H1 (cell line): ENCODE data around the gene GRSF1. TPM values are rescaled to one million over a fixed set of nuclear protein-coding genes. Genes with fewer than 3 reads are reported as not detected.

Experiments
- CTCF ChIA-PET: fragments of 300-600 bp; sonication (Branson Sonifier 250); formaldehyde crosslinking; loops from one replicate; lab custom pipeline; 2021; ENCODE audit not compliant: partially characterized antibody; lab: Charles Lee
- POLR2A ChIA-PET: fragments of 300-600 bp; sonication (Branson Sonifier 250); formaldehyde crosslinking; loops from one replicate; lab custom pipeline; 2021; ENCODE audit warnings: inconsistent platforms; ENCODE audit not compliant: partially characterized antibody; lab: Charles Lee
- DNase-seq, 2 experiments: peaks; one replicate each; pipeline versions ENCODE4 v3.0.0 to v3.0.0-alpha.2; 2010 to 2022; ENCODE audit warnings: low spot score in 2 of 2, low read depth in 1 of 2, mixed read lengths in 1 of 2
- FAIRE-seq: peaks from 2 replicates; lab custom pipeline; 2011; peaks lifted over from hg19 to GRCh38; lab: Jason Lieb, UNC
- H2AFZ ChIP-seq: 2 replicates; pipeline ENCODE4 v1.8.1; 2012; ENCODE audit warnings: low read length, inconsistent platforms
- H2AK5ac ChIP-seq: 2 replicates; pipeline ENCODE4 v1.6.1; 2013; ENCODE audit warnings: low read depth, low read length
- H2BK120ac ChIP-seq: replicated peaks from 2 replicates; pipeline ENCODE3; 2013; ENCODE audit warnings: low read depth, low read length, inconsistent platforms
- H2BK12ac ChIP-seq: 2 replicates; pipeline ENCODE4 v1.6.1; 2013; ENCODE audit warnings: low read depth, low read length
- H2BK15ac ChIP-seq: 2 replicates; pipeline ENCODE4 v1.6.1; 2013; ENCODE audit warnings: low read length
- H2BK20ac ChIP-seq: 2 replicates; pipeline ENCODE4 v1.6.1; 2013; ENCODE audit warnings: low read length
- H2BK5ac ChIP-seq: 2 replicates; pipeline ENCODE4 v1.6.1; 2013; ENCODE audit warnings: low read depth, low read length
- H3K14ac ChIP-seq: 2 replicates; pipeline ENCODE4 v1.6.1; 2013; ENCODE audit warnings: inconsistent platforms; ENCODE audit not compliant: insufficient read length
- H3K18ac ChIP-seq: 2 replicates; pipeline ENCODE4 v1.6.1; 2013; ENCODE audit warnings: low read length; ENCODE audit errors: extremely low read depth
- H3K23ac ChIP-seq: 2 replicates; pipeline ENCODE4 v1.6.1; 2013; ENCODE audit warnings: inconsistent platforms; ENCODE audit not compliant: insufficient read length
- H3K23me2 ChIP-seq: 2 replicates; pipeline ENCODE4 v1.6.1; 2013; ENCODE audit warnings: low read depth, low read length
- H3K27ac ChIP-seq: 2 replicates; pipeline ENCODE4 v1.6.1; 2011; ENCODE audit warnings: low read depth, low read length, inconsistent platforms
- H3K27me3 ChIP-seq, 4 experiments: replicated peaks in 1 of 4; 1 replicate in 1 of 4; 2 replicates in 3 of 4; pipeline versions ENCODE4 v1.6.1 to v1.8.1; 2011 to 2013; ENCODE audit warnings: low read length in 3 of 4, mild to moderate bottlenecking in 3 of 4, inconsistent platforms in 2 of 4, mixed read lengths in 2 of 4, moderate library complexity in 1 of 4; ENCODE audit not compliant: control insufficient read depth in 3 of 4, insufficient read depth in 3 of 4; ENCODE audit errors: extremely low read depth in 1 of 4
- H3K36me3 ChIP-seq, 4 experiments: 2 replicates each; pipeline versions ENCODE4 v1.6.1 to v1.8.1; 2011 to 2013; ENCODE audit warnings: mild to moderate bottlenecking in 4 of 4, low read length in 3 of 4, moderate library complexity in 2 of 4, control low read depth in 1 of 4, inconsistent platforms in 1 of 4; ENCODE audit not compliant: insufficient read depth in 4 of 4, control insufficient read depth in 2 of 4
- H3K4ac ChIP-seq: replicated peaks from 2 replicates; pipeline ENCODE3; 2013; ENCODE audit warnings: low read length, low read depth, mixed read lengths, inconsistent platforms; ENCODE audit not compliant: insufficient read length
- H3K4me1 ChIP-seq, 4 experiments: replicated peaks in 1 of 4; 1 replicate in 1 of 4; 2 replicates in 3 of 4; pipeline versions ENCODE4 v1.6.1 to v1.8.1; 2011 to 2013; ENCODE audit warnings: low read length in 3 of 4, inconsistent platforms in 2 of 4, mixed read lengths in 1 of 4; ENCODE audit not compliant: insufficient read depth in 4 of 4, control insufficient read depth in 3 of 4
- H3K4me2 ChIP-seq, 2 experiments: 2 replicates each; pipeline versions ENCODE4 v1.6.1 to v1.8.1; 2011 to 2013; ENCODE audit warnings: low read depth in 2 of 2, low read length in 2 of 2, control low read depth in 1 of 2, inconsistent platforms in 1 of 2, mild to moderate bottlenecking in 1 of 2; ENCODE audit not compliant: insufficient read depth in 1 of 2
- H3K4me3 ChIP-seq, 4 experiments: fragments of 200-600, 300-600 bp in 1 of 4; sonication (generic), shearing (Covaris generic), sonication (Bioruptor Twin) in 1 of 4; 2 replicates each; pipeline versions ENCODE4 v1.5.1 to v1.8.1; 2011 to 2016; ENCODE audit warnings: low read length in 4 of 4, low read depth in 3 of 4, control low read depth in 2 of 4, inconsistent platforms in 2 of 4, mild to moderate bottlenecking in 2 of 4, mixed read lengths in 1 of 4, moderate library complexity in 1 of 4; ENCODE audit not compliant: insufficient read depth in 2 of 4; ENCODE audit errors: extremely low read depth in 1 of 4
- H3K56ac ChIP-seq: replicated peaks from 2 replicates; pipeline ENCODE3; 2013; ENCODE audit warnings: low read depth, mild to moderate bottlenecking, mixed read lengths, low read length, inconsistent platforms; ENCODE audit not compliant: insufficient read length
- H3K79me1 ChIP-seq: 2 replicates; pipeline ENCODE4 v1.6.1; 2013; ENCODE audit warnings: low read depth, low read length, control low read depth
- H3K79me2 ChIP-seq, 2 experiments: 2 replicates each; pipeline versions ENCODE4 v1.6.1 to v1.8.1; 2012 to 2013; ENCODE audit warnings: low read length in 2 of 2, mild to moderate bottlenecking in 2 of 2, inconsistent platforms in 1 of 2; ENCODE audit not compliant: insufficient read depth in 2 of 2, control insufficient read depth in 1 of 2
- H3K9ac ChIP-seq, 4 experiments: replicated peaks in 1 of 4; 1 replicate in 1 of 4; 2 replicates in 3 of 4; pipeline versions ENCODE4 v1.6.1 to v1.8.1; 2011 to 2013; ENCODE audit warnings: low read depth in 3 of 4, low read length in 3 of 4, control low read depth in 2 of 4, mild to moderate bottlenecking in 2 of 4, moderate library complexity in 2 of 4, inconsistent platforms in 1 of 4; ENCODE audit errors: extremely low read depth in 1 of 4
- H3K9me3 ChIP-seq, 2 experiments: 2 replicates each; pipeline versions ENCODE4 v1.6.1 to v1.8.1; 2012 to 2013; ENCODE audit warnings: mild to moderate bottlenecking in 2 of 2, moderate library complexity in 2 of 2, control low read depth in 1 of 2, inconsistent platforms in 1 of 2, low read depth in 1 of 2, low read length in 1 of 2, mixed read lengths in 1 of 2; ENCODE audit not compliant: insufficient read depth in 2 of 2
- H4K20me1 ChIP-seq, 2 experiments: replicated peaks in 1 of 2; 2 replicates each; pipeline versions ENCODE3 to v1.8.1; 2011 to 2013; ENCODE audit warnings: inconsistent platforms in 2 of 2, low read length in 2 of 2, mild to moderate bottlenecking in 1 of 2; ENCODE audit not compliant: insufficient read depth in 2 of 2, control insufficient read depth in 1 of 2
- H4K5ac ChIP-seq: 2 replicates; pipeline ENCODE4 v1.6.1; 2013; ENCODE audit warnings: low read length, low read depth, mixed read lengths, inconsistent platforms; ENCODE audit not compliant: insufficient read length
- H4K8ac ChIP-seq: 2 replicates; pipeline ENCODE4 v1.8.0; 2013; ENCODE audit warnings: mild to moderate bottlenecking, moderate library complexity, low read length, inconsistent platforms; ENCODE audit not compliant: insufficient read depth; ENCODE audit errors: extremely low read depth
- H4K91ac ChIP-seq: replicated peaks from 2 replicates; pipeline ENCODE3; 2013; ENCODE audit warnings: low read length, mixed read lengths, inconsistent platforms; ENCODE audit not compliant: insufficient read length
- BCL11A ChIP-seq, 2 experiments: IDR thresholded peaks; one replicate each; pipeline ENCODE4 v1.6.1; 2011; ENCODE audit warnings: low read depth in 2 of 2, low read length in 2 of 2, mild to moderate bottlenecking in 2 of 2
- BRCA1 ChIP-seq: IDR thresholded peaks from 2 replicates; pipeline ENCODE4 v1.6.1; 2012; ENCODE audit warnings: low read depth, low read length, improper control_type of control experiment
- HDAC2 ChIP-seq, 2 experiments: fragments of 300-600 bp in 1 of 2; sonication (generic) in 1 of 2; IDR thresholded peaks; 2 replicates each; pipeline ENCODE4 v1.6.1; 2011 to 2012; ENCODE audit warnings: low read depth in 2 of 2, low read length in 2 of 2, mild to moderate bottlenecking in 2 of 2, moderate library complexity in 2 of 2, borderline replicate concordance in 1 of 2, inconsistent platforms in 1 of 2
- JUN ChIP-seq: IDR thresholded peaks from 2 replicates; pipeline ENCODE4 v1.6.1; 2011; ENCODE audit warnings: low read depth, mild to moderate bottlenecking, improper control_type of control experiment, low read length
- SIN3A ChIP-seq, 2 experiments: IDR thresholded peaks in 1 of 2; conservative IDR thresholded peaks in 1 of 2; 2 replicates each; pipeline ENCODE4 v1.6.1; 2011 to 2012; ENCODE audit warnings: low read length in 2 of 2, improper control_type of control experiment in 1 of 2, low read depth in 1 of 2, mild to moderate bottlenecking in 1 of 2
- SIX5 ChIP-seq: IDR thresholded peaks from 2 replicates; pipeline ENCODE4 v1.6.1; 2011; ENCODE audit warnings: mild to moderate bottlenecking, low read depth, low read length
- SP1 ChIP-seq: IDR thresholded peaks from 2 replicates; pipeline ENCODE4 v1.6.1; 2011; ENCODE audit warnings: low read depth, low read length
- TBP ChIP-seq: IDR thresholded peaks from 2 replicates; pipeline ENCODE4 v1.6.1; 2011; ENCODE audit warnings: low read depth, low read length, improper control_type of control experiment
- WGBS, 2 experiments: shearing (Covaris generic) in 1 of 2; methylation state at CpG; one replicate each; pipeline versions ENCODE4 v1.1.6 to v1.1.7; 2013 to 2015; ENCODE audit warnings: low lambda C conversion rate in 2 of 2, mixed read lengths in 2 of 2, inconsistent platforms in 1 of 2, low coverage in 1 of 2, missing lambda C conversion rate in 1 of 2; ENCODE audit not compliant: insufficient replicate concordance in 2 of 2, insufficient coverage in 1 of 2, insufficient read length in 1 of 2; ENCODE audit errors: extremely low coverage in 1 of 2, missing lambda C conversion rate in 1 of 2; 5-methylcytosine and 5-hydroxymethylcytosine counted together
- polyA plus RNA-seq, 7 experiments: library from polyadenylated mRNA; depleted of rRNA in 3 of 7; stranded (reverse) in 5 of 7; unstranded in 2 of 7; fragments of >200 nt in 5 of 7; fragments of 200-250 nt in 2 of 7; gene quantifications; 1 replicate in 5 of 7; 2 replicates in 1 of 7; 4 replicates in 1 of 7; pipeline versions ENCODE4 v1.2.1 to v1.2.3, GENCODE V29; 2011 to 2013; ENCODE audit warnings: missing spikeins in 2 of 7, mixed read lengths in 2 of 7
- total RNA-seq: library from RNA; stranded (reverse); fragmentation: NEBNext Ultra II Directional; extraction: Animal tissue kit (Norgen Biotek cat#: 25700); gene quantifications from 2 replicates; pipeline ENCODE4 v1.2.1, GENCODE V29; 2021
- TF ChIP-seq, protein P1 (sequence below): IDR thresholded peaks from 2 replicates; pipeline ENCODE4 v1.6.1; 2011; ENCODE audit warnings: low read length, improper control_type of control experiment
- TF ChIP-seq, protein P2 (sequence below), 3 experiments: IDR thresholded peaks; 1 replicate in 2 of 3; 2 replicates in 1 of 3; pipeline versions ENCODE4 v1.5.1 to v1.6.1; 2011; ENCODE audit warnings: low read length in 3 of 3, mild to moderate bottlenecking in 3 of 3, inconsistent platforms in 2 of 3, low read depth in 1 of 3, moderate library complexity in 1 of 3; ENCODE audit not compliant: insufficient read depth in 1 of 3; ENCODE audit errors: control extremely low read depth in 1 of 3

Gene GRSF1
- total and polyA plus RNA-seq, 2 of the 8 experiments (the other 6 are each of a cell fraction or from before 2014, with no cell fraction given) = 44.3 to 112 TPM

DNA sequence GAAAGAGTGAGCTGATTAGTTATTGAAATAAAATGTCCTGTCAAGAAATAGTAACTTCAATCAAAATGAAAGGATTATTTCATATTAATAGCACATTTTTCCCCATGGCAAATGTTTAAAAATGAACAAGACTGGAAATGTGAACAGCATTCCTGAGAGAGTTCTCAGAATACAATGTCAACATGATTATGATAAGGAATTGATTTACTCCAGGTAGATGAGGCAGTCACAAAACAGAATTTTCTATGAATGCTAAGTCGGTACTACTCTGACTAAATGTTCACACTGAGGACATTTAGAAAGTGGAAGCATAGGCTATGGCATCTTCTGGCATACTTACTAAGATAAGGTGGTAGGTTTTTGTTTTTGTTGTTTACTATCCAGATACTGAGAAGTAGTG lies 19.4 kb upstream of the GRSF1 start:
- DNase-seq (no peak), FAIRE-seq (no peak)
- Histone ChIP-seq H3K27ac (no peak overlapping the region), H2BK120ac (no peak overlapping the region), H2BK5ac (no peak overlapping the region), H3K79me1 (no peaks in the 10 kb centered on the region), H4K8ac (no peak overlapping the region), H2BK15ac (no peak overlapping the region), H3K23me2 (no peaks in the 10 kb centered on the region), H2AFZ (no peak overlapping the region), H2BK20ac (no peak overlapping the region), H4K5ac (no peak overlapping the region), H3K4me1 (0 out of 7 replicates have a peak, but pooled peaks cover 0 to 2% (median 0%) of the 10 kb centered on the region in 4 experiments), H2AK5ac (no peak overlapping the region), H3K4me2 (no peak overlapping the region), H3K18ac (no peak overlapping the region), H3K56ac (no peak overlapping the region), H3K79me2 (no peaks in the 10 kb centered on the region), H3K14ac (no peak overlapping the region), H3K4ac (no peak overlapping the region), H3K23ac (no peak overlapping the region), H4K20me1 (no peaks in the 10 kb centered on the region), H3K36me3 (no peaks in the 10 kb centered on the region), H3K27me3 (no peaks in the 10 kb centered on the region), H4K91ac (no peak overlapping the region), H3K4me3 (no peak overlapping the region), H3K9me3 (no peaks in the 10 kb centered on the region), H3K9ac (no peak overlapping the region), H2BK12ac (no peak overlapping the region)
- 85% methylated on average over 1 of the region's 1 CpG; no CpG with 5 or more reads in 1 of the 2 experiments for WGBS, 2 experiments
- CTCF ChIA-PET = interaction anchor here (1.0 kb wide), 1 partner anchor 207 kb away, joined by 3 read pairs; no protein-coding TSS in a partner anchor
- POLR2A ChIA-PET = interaction anchor here (1.1 to 1.4 kb wide), 2 partner anchors 13 kb away, joined by 3 read pairs; no protein-coding TSS in a partner anchor
- TF ChIP-seq, protein P1, sequence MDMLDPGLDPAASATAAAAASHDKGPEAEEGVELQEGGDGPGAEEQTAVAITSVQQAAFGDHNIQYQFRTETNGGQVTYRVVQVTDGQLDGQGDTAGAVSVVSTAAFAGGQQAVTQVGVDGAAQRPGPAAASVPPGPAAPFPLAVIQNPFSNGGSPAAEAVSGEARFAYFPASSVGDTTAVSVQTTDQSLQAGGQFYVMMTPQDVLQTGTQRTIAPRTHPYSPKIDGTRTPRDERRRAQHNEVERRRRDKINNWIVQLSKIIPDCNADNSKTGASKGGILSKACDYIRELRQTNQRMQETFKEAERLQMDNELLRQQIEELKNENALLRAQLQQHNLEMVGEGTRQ = no peak
- TF ChIP-seq SIX5 (no peak), BRCA1 (no peak), JUN (no peak), HDAC2 (IDR thresholded peaks at IDR 0.05; ENCODE audit: borderline replicate concordance in 1 of 2, low read depth in 2 of 2, low read length in 2 of 2) (no peak), SP1 (no peak), TBP (no peak), BCL11A (IDR thresholded peaks at IDR 0.05; ENCODE audit: low read depth in 2 of 2, low read length in 2 of 2) (no peak), SIN3A (conservative IDR thresholded peaks at IDR 0.05 in 1 of 2, IDR thresholded peaks at IDR 0.05 in 1 of 2; ENCODE audit: low read depth in 1 of 2, low read length in 2 of 2) (no peak)
- TF ChIP-seq, protein P2, sequence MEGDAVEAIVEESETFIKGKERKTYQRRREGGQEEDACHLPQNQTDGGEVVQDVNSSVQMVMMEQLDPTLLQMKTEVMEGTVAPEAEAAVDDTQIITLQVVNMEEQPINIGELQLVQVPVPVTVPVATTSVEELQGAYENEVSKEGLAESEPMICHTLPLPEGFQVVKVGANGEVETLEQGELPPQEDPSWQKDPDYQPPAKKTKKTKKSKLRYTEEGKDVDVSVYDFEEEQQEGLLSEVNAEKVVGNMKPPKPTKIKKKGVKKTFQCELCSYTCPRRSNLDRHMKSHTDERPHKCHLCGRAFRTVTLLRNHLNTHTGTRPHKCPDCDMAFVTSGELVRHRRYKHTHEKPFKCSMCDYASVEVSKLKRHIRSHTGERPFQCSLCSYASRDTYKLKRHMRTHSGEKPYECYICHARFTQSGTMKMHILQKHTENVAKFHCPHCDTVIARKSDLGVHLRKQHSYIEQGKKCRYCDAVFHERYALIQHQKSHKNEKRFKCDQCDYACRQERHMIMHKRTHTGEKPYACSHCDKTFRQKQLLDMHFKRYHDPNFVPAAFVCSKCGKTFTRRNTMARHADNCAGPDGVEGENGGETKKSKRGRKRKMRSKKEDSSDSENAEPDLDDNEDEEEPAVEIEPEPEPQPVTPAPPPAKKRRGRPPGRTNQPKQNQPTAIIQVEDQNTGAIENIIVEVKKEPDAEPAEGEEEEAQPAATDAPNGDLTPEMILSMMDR (IDR thresholded peaks at IDR 0.05; ENCODE audit: control extremely low read depth in 1 of 3, insufficient read depth in 1 of 3, low read depth in 1 of 3, low read length in 3 of 3) = no peak
